PFSK-1 (cell line): ENCODE results near the gene RUFY3.

Experiments
- FOXP2 ChIP-seq: optimal IDR thresholded peaks from 2 replicates; pipeline ENCODE3; 2011; ENCODE audit warnings: borderline replicate concordance, control low read depth, inconsistent platforms; ENCODE audit not compliant: insufficient read depth; ENCODE audit errors: extremely low read length, extremely low read depth
- POLR2AphosphoS5 ChIP-seq: IDR thresholded peaks from 2 replicates; pipeline ENCODE4 v1.6.1; 2012; ENCODE audit warnings: low read depth, mild to moderate bottlenecking, control low read depth, low read length, moderate library complexity
- REST ChIP-seq, 2 experiments: IDR thresholded peaks; 2 replicates each; pipeline versions ENCODE4 v1.6.1 to v1.8.0; 2011 to 2012; ENCODE audit warnings: low read depth in 2 of 2, low read length in 2 of 2, control low read depth in 1 of 2, inconsistent platforms in 1 of 2, mild to moderate bottlenecking in 1 of 2, moderate library complexity in 1 of 2; ENCODE audit not compliant: insufficient read depth in 1 of 2
- SIN3A ChIP-seq: IDR thresholded peaks from 2 replicates; pipeline ENCODE4 v1.6.1; 2012; ENCODE audit warnings: mild to moderate bottlenecking, low read length, moderate library complexity, borderline replicate concordance; ENCODE audit not compliant: insufficient read depth
- TAF1 ChIP-seq: IDR thresholded peaks from 2 replicates; pipeline ENCODE4 v1.6.1; 2012; ENCODE audit warnings: low read length, control low read depth, borderline replicate concordance; ENCODE audit not compliant: insufficient read depth

The RUFY3 gene

GRCh38 chr4:70678383-70678999 is 43.3 kb upstream of the RUFY3 start:
- TF ChIP-seq FOXP2 (no peak), POLR2AphosphoS5 (no peak), SIN3A (no peak), REST (IDR thresholded peaks at IDR 0.05; ENCODE audit: insufficient read depth in 1 of 2, low read depth in 2 of 2, low read length in 2 of 2) (no peak), TAF1 (no peak)

GRCh38 chr4:70680934-70681333 is 40.8 kb upstream of the RUFY3 start:
- TF ChIP-seq SIN3A (no peak), REST (IDR thresholded peaks at IDR 0.05; ENCODE audit: insufficient read depth in 1 of 2, low read depth in 2 of 2, low read length in 2 of 2) (no peak), TAF1 (no peak), POLR2AphosphoS5 (no peak), FOXP2 (no peak)

- TF ChIP-seq FOXP2 (no peak), SIN3A (no peak), REST (IDR thresholded peaks at IDR 0.05; ENCODE audit: insufficient read depth in 1 of 2, low read depth in 2 of 2, low read length in 2 of 2) (no peak), POLR2AphosphoS5 (no peak), TAF1 (no peak)
These were observed 40.1 kb upstream of the RUFY3 start for GRCh38 chr4:70681704-70682103.

- TF ChIP-seq TAF1, result no peak
- no peak for TF ChIP-seq REST (IDR thresholded peaks at IDR 0.05; ENCODE audit: insufficient read depth in 1 of 2, low read depth in 2 of 2, low read length in 2 of 2)
- TF ChIP-seq SIN3A, result no peak
- no peak for TF ChIP-seq POLR2AphosphoS5
- no peak for TF ChIP-seq FOXP2
These were observed 34.4 kb upstream of the RUFY3 start for GRCh38 chr4:70687392-70687791.

GRCh38 chr4:70687821-70688794 is 33.7 kb upstream of the RUFY3 start, which contains the start of gene UTP3:
Gene UTP3, plus strand, starts transcription at chr4:70688532. Its CDS starts 146 bp downstream, at chr4:70688678.
- TF ChIP-seq FOXP2, result peak; percentile 71
- peak; percentile 84 for TF ChIP-seq POLR2AphosphoS5
- TF ChIP-seq SIN3A, result peak; percentile 92; the same call in 1 of the 2 replicates
- TF ChIP-seq TAF1, result peak; percentile 77; the same call in 1 of the 2 replicates
- TF ChIP-seq REST (IDR thresholded peaks at IDR 0.05; ENCODE audit: insufficient read depth in 1 of 2, low read depth in 2 of 2, low read length in 2 of 2), result 0 out of 4 replicates have a peak, but pooled peaks of 1 of the 2 experiments have one; percentile 15
